HG02852 (cell line): ENCODE results near the gene NPIPA1.
A peak's percentile ranks its signal among the peaks of the same experiment; 100 is the strongest.
"Not testable (repeated sequence)": the region's sequence is repeated elsewhere in the genome, so short reads cannot be mapped to it uniquely, and the experiment has no call there.

Source experiments
- ATAC-seq: cut with Tn5 transposase; IDR thresholded peaks from one replicate; pipeline ENCODE4 v1.9.1; 2021; ENCODE audit warnings: mild to moderate bottlenecking, moderate library complexity; ENCODE audit not compliant: unreplicated experiment

Gene NPIPA1

DNA sequence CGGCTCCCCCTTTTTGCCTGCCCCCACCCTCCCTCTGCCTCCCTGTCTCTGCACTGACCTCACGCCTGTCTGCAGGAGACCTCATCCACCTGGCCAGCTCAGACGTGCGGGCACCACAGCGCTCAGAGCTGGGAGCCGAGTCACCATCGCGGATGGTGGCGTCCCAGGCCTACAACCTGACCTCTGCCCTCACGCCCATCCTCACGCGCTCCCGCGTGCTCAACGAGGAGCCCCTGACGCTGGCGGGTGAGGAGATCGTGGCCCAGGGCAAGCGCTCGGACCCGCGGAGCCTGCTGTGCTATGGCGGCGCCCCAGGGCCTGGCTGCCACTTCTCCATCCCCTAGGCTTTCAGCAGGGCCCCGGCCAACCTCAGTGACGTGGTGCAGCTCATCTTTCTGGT, 8.1 kb upstream of the NPIPA1 start:
- ATAC-seq: not testable (repeated sequence)

DNA sequence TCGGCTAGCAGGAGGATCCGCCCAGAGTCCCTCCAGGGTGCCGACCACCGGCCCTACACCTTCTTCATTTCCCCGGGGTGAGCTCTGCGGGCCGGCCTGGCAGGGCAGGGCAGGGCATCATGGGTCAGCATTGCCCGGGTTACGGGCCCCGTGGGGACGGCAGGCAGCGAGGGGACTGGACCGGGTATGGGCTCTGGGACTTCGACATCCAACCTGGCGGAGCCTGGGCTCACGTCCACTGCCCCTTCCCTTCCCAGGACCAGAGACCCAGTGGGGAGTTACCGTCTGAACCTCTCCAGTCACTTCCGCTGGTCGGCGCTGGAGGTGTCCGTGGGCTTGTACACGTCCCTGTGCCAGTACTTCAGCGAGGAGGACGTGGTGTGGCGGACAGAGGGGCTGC, 7.0 kb upstream of the NPIPA1 start:
- ATAC-seq: not testable (repeated sequence)

DNA sequence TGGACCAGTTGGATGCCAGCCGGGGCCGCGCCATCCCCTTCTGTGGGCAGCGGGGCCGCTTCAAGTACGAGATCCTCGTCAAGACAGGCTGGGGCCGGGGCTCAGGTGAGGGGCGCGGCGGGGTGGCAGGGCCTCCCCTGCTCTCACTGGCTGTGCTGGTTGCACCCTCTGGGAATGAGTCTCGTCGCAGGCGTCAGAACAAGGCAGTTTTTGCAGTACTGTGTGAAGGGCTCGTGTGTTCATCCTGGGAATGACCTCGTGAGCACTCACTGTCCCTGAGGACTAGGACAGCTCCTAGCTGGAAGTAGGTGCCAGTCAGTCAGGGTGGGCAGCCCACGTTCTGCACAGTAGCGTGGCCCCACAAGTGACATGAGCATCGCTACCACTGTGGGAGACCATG, 6.3 kb upstream of the NPIPA1 start:
- not testable (repeated sequence) for ATAC-seq

DNA sequence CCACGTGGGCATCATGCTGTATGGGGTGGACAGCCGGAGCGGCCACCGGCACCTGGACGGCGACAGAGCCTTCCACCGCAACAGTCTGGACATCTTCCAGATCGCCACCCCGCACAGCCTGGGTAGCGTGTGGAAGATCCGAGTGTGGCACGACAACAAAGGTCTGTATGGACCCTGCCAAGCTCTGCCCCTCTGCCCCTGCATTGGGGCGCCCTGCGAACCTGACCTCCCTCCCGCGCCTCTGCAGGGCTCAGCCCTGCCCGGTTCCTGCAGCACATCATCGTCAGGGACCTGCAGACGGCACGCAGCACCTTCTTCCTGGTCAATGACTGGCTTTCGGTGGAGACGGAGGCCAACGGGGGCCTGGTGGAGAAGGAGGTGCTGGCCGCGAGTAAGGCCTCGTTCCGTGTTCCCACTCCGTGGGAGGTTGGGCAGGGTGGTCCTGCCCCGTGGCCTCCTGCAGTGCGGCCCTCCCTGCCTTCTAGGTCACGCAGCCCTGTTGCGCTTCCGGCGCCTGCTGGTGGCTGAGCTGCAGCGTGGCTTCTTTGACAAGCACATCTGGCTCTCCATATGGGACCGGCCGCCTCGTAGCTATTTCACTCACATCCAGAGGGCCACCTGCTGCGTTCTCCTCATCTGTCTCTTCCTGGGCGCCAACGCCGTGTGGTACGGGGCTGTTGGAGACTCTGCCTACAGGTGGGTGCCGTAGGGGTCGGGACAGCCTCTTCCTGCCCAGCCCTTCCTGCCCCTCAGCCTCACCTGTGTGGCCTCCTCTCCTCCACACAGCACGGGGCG, 4.5 kb upstream of the NPIPA1 start:
- ATAC-seq: not testable (repeated sequence)

DNA sequence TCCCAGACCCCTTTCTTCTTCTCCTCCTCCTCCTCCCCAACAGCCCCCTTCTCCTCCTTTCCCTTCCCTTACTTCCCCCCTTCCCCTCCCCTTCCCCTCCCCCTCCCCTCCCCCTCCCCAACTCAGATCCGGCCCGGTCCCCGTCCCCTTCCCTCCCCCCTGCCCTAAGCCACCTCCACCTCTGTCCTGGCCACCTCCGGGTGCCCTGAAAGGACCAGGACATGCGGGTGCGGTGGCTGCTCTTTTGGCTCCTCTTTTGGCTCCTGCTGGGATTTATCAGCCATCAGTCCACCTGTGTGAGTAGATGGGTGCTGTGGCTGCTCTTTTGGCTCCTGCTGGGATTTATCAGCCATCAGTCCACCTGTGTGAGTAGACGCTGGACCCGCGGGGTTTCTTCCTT, 751 bp downstream of the NPIPA1 start:
- not testable (repeated sequence) for ATAC-seq

DNA sequence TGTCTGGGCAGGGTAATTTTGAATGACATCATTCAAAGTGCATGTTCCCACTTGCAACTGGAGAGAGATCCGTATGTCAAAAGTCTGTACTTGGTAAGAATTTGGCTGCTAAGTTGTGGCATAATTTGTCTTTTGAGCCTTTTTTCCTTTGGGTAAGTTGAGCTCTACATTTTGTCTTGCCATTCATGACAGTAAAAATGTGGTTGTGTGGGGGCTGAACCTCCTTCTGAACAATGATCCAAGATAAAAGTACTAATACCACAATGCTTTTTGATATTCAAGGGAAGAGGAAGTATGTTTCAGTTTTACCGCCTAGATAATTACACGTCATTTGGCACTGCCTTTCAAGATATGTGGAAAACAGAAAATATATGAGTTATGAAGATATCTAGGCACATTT, 5.4 kb downstream of the NPIPA1 start:
- ATAC-seq: not testable (repeated sequence)

DNA sequence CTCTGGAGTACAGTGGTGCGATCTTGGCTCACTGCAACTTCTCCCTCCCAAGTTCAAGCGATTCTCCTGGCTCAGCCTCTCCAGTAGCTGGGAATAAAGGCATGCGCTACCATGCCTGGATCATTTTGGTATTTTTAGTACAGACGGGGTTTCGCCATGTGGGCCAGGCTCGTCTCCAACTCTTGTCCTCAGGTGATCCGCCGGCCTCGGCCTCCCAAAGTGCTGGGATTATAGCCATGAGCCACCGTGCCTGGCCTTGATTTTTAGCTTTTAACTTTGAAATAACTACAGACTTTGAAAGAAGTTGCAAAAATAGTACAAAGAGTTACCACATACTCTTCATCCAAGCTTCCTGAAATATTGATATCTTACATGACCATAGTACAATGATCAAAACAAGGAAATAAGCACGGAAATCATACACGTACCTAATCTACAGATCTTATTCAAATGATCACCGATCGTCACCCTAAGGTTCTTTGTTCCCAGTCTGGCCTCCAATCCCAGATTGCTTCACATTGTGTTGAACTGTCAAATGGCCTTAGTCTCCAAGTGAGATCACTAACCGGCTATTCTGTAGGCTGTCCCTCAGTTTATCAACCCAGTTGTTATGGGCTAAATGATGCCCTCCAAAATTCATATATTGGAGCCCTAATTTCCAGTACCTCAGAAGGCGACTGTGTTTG, 18.4 kb downstream of the NPIPA1 start:
- no peak for ATAC-seq

DNA sequence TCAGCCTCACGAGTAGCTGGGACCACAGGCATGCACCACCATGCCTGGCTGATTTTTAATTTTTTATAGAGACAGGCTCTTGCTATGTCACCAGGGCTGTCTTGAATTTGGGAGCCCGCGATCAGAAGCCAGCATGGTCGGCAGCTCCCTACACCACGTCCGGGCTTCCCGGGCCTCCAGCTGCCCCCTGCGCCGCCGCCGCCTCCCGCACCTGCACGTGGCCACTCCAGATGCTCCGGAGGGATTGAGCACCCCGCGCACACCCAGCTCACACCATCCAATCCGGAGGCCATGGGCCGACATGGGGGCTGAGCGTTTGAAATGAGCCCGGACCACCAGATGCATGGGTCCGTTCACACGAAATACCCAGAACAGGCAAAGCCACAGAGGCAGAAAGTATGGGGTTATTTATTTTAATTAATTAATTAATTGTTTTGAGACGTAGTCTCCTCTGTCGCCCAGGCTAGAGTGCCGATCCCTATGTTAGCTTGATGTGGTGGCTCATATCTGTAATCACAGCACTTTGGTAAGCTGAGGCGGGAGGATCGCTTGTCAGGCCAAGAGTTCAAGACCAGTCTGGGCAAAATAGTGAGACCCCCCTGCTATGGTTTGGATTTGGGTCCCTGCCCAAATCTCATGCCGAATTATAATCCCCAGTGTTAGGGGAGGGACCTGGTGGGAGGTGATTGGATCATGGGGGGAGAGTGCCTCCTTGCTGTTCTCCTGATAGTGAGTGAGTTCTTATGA, 20.5 kb downstream of the NPIPA1 start:
- ATAC-seq: no peak

DNA sequence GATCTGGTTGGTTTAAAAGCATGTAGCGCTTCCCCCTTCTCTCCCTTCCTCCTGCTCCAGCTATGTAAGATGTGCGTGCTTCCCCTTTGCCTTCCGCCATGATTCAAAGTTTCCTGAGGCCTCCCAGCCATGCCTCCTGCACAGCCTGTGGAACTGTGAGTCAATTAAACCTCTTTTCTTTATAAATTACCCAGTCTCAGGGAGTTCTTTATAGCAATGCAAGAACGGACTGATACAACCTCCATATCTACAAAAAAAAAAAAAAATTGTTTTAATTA, 21.0 kb downstream of the NPIPA1 start:
- ATAC-seq: no peak

DNA sequence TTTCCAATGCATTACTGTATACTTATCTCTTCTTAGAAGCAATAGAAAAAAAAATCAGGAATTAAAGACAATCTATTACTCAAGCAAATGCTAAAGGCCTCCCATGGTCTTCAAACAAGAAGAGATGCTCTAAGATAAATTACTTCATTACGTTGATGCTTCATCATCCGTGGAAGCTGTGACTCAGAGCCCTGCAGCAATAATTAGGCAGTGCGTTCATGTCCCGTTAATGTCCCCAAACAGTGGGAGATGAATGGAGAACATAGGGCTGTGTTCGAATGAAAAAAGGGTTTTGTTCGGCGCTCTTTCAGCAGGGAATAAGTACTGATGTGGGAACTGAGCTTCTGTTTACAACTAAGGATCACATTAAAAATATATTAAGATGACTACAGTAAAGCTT, 21.7 kb downstream of the NPIPA1 start:
- no peak for ATAC-seq

DNA sequence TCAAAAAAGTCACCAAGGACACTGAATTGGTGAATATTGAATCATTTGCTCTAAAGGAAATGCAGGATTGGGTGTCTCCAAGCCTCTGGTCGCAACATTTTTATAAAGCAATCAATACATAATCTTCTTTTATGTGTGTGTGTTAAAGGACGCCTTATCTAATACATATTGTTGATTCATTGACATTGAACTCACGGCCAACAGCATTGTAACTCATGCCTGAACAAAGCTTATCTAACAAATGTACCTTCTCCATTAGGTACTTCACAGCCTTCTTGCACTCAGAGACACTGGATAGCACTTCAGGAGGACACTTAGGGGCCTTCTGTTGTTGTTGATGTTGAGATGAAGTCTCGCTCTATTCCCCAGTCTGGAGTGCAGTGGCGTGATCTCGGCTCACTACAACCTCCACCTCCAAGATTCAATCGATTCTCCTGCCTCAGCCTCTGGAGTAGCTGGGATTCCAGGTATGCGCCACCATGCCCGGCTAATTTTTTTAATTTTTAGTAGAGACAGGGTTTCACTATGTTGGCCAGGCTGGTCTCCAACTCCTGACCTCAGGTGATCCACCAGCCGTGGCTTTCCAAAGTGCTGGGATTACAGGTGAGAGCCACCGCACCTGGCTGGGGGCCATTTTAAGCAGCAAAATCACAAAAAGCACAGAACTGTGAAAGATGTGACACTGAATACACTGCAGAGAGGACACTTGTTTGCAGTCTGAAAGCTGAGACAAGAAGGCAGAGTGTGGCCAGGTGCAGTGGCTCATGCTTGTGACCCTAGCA, 24.4 kb downstream of the NPIPA1 start:
- ATAC-seq: no peak

DNA sequence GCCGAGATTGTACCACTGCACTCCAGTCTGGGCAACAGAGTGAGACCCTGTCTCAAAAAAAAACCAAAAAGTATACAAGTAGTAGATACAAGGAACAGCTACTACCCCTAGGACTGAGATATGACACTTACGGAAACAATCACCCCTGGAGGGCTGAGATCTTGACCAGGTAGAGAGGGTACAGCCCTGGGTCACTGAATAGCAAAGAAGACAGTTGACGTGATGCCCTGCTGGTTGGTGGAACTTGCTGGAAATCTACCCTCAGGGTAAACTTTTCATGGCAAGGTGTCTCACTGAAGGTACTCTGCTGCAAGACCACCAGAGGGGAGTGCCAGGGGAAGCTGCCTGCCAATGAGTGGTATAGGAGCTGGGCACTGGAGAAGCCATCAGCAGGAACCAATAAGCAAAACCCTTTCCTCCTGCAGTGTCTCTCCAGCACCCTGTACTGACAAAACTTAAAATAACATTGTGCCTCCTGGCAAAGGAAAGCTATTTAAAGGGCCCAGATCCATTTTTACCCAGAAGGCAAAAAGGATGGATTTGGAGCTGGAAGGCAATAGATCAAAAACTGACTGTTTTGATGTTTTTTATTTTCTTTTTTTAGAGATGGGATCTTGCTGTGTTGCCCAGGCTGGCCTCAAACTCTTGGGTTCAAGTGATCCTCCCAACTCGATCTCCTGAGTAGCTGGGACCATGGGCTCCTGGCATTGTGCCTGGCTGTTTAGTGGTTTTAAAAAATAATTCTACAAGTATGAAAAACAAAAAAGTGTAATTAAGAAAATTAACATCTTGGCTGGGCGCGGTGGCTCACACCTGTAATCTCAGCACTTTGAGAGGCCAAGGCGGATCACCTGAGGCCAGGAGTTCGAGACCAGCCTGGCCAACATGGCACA, 26.3 kb downstream of the NPIPA1 start:
- no peak for ATAC-seq

DNA sequence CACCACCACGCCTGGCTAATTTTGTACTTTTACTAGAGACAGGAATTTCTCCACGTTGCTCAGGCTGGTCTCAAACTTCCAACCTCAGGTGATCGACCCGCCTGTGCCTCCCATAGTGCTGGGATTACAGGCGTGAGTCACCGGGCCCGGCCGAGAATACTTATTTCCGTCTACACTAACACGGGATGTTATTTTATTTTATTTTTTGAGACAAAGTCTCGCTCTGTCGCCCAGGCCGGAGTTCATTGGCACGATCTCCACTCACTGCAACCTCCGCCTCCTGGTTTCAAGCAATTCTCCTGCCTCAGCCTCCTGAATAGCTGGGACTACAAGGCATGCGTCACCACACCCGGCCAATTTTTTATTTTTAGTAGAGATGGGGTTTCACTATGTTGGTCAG, 28.1 kb downstream of the NPIPA1 start:
- no peak for ATAC-seq

DNA sequence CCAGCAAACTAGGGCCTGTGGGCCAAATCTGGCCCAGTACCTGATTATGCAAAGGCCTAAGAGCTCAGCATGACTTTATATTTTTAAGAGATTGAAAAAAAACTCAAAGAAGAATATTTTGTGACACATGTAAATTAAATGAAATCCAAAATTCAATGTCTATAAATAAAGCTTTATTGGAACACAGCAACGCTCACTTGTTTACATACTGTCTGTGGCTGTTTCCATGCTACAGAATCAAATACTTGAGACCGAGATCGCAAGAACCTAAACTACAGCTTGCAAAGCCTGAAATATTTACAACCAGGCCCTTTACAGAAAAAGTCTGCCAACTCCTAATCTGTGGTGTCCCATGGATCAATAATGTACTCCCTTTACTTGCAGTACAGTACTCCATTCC, 32.6 kb downstream of the NPIPA1 start:
- not testable (repeated sequence) for ATAC-seq

DNA sequence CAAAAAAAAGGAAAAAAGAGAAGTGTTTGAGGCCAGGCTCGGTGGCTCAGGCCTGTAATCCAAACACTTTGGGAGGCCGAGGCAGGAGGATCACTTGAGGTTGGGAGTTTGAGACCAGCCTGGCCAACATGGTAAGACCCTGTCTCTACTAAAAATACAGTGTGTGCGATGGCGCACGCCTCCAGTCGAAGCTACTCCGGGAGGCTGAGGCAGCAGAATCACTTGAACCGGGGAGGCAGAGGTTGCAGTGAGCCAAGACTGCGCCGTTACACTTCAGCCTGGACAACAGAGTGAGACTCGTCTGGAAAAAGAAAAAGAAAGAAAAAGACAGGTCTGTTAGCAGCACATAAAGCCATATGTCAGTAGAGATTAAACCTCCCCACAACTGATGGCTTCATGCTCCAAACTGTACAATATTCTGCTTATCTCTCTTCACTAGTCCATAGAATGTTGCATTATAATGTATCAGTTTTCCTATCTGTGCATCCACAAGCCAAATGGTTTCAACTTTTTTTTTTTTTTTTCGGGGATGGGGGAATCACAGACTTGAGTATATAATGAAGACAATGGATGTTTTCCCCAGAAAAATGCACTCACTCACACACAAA, 34.5 kb downstream of the NPIPA1 start:
- ATAC-seq: not testable (repeated sequence)

DNA sequence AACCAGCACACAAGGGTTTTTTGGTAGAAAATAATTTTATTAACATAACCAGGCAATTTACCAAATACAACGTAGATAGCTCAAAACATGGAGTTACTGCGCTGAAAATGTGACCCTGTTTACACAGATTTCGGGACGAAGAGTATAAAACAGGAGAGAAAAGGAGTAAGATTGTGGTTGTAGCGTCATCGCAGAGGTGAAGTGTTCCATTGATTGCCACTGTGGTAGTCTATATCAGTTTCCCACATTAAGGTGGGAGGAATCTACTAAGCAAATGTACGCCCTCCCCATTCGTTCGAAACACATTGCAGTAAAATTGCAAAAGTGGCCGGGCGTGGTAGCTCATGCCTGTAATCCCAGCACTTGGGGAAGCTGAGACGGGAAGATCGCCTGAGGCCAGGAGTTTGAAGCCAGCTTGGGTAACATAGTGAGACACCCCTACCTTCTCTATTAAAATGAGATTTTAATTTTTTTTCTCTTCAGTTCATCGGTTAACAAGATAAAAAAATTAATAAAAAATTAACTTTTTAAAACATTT, 36.6 kb downstream of the NPIPA1 start:
- not testable (repeated sequence) for ATAC-seq

DNA sequence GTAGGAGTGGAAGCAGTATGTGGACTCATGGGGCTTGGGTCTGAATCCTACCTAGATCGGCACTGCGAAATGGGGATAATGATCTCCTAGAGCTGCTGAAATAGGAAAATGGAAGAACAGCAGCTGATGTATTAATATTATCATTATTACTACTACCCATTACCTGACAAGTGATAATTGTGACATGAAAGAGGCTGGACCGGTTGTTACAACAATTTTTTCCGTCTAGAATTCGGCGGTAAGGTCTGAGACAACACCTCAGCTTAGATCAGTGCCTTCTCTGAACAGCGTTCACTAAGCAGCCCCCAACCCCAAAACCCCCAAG, 37.0 kb downstream of the NPIPA1 start:
- not testable (repeated sequence) for ATAC-seq

DNA sequence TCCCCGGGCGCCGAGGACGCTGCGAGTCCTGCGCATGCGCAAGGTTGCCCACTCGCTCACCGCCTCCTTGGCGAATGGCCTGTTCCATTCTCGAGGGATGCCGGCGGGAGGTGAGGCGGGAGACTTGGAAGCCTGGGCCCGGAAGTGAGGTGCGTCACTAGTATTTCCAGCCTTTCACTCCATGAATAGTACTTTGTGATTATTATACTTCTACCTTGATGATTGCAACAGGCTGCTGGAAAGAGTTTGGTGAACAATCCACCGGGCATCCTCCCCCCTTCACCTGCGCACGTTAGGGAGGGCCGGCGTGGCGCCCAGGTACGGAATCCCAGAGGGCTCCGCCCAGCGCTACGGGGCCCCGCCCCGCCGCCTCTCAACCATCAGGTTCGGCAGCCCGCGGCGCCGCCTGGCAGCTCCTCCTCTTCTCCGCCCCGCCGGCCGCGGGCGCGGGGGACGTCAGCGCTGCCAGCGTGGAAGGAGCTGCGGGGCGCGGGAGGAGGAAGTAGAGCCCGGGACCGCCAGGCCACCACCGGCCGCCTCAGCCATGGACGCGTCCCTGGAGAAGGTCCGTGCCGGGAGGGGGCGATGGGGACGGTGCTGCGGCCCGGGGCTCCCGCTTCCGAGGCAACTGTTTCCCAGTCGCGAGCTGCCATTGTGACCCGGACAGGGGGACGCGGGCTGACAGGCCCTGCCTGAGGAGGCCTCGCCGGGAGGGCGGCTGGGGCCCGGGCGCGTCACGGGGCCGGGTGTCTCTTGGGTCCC, 37.6 kb downstream of the NPIPA1 start, which contains the start of gene PDXDC1:
TSS of gene PDXDC1 (plus strand) at position 371 of the 762 bp plus-strand sequence. CDS start at position 545, 174 bp downstream.
- ATAC-seq: peak; percentile 90
